GM18873 (cell line): ENCODE measurements around the gene SLC38A10.

Experiments
- ATAC-seq: cut with Tn5 transposase; IDR thresholded peaks from one replicate; pipeline ENCODE4 v1.9.1; 2021; ENCODE audit warnings: mild to moderate bottlenecking, moderate library complexity, moderate number of reproducible peaks; ENCODE audit not compliant: unreplicated experiment, low FRiP score

SLC38A10 gene

DNA sequence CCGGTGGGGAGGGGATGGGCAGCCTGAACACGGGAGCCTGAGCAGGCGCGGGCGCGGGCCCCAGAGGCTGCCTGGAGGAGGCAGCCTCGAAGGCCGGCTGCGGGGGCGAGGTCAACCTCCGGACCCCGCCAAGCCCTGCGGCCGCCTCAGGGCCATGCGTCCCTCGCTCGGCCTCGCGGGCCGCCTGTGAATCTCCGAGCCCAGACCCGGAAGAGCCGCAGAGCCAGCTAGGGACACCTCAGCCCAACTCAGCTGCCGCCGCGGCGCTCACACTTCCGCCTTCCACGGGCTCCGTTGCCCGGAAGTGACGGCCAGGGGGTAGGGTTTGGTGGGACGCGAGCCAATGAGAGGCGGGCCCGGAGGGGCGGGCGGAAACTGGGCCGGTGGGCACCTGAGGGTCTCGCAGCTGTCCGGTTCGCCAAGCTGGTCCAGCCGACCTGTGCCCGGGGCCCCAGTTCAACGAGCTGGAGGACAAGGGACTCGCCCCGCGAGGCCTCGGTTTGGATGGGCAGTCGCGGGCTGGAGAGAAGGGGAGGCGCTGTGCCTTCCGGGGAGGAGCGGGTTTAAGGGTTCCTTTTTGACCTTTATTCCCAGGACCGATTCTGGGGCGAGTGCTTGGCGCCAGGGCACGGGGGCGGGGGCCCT lies at the start of gene SLC38A10:
TSS of gene SLC38A10 (minus strand) at position 277 of the 645 bp plus-strand sequence. CDS start 386 bp downstream, outside the sequence.
- peak; percentile 79 for ATAC-seq

DNA sequence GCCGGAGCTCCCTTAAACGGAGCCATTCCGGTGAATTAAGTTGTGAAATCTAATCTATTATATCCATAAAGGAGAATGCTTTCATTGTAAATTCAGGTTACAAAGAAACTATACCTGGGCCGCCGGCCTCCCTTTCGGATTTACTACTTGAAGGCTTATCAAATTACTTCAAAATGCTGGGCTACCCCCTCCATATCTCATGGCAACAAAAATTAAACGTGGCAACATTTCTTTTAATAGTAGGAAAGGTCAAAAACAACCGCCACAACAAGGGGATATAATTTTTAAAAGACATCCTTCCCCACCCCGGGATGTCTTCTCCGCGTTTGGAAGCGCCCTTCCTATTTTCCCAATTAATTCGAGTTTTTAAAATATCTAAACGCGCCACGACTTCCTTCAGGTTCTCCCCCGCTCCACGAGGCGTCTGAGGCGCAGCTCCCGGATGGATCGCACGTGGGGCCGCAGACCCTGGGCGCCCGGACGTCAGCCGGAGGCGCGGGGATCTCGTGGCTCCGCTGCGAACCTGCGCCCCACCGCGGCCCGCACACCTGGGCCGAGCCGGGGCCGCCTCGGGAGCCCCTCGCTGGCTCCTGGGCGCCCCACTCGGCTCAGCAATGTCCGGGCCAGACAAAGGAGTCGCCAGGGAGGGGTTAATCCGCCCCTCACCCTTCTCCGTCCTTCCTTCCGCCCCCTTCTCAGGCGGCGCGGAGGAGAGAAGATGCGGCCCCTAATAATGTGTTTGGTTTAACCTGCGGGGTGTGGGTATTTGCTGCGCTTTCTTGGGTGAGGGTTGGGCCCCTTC lies 47.4 kb upstream of the SLC38A10 start:
- no peak for ATAC-seq

- no peak for ATAC-seq
Observed at GRCh38 chr17:81341516-81342268, 46.6 kb upstream of the SLC38A10 start.

GRCh38 chr17:81340607-81341515 lies 45.8 kb upstream of the SLC38A10 start:
- ATAC-seq, result no peak

- ATAC-seq, result no peak
Observed at GRCh38 chr17:81339534-81340296, 44.6 kb upstream of the SLC38A10 start.

GRCh38 chr17:81339191-81339533 lies 44.1 kb upstream of the SLC38A10 start:
- no peak for ATAC-seq

- no peak for ATAC-seq
Observed at GRCh38 chr17:81338274-81339190, 43.4 kb upstream of the SLC38A10 start.

- no peak for ATAC-seq
Observed at GRCh38 chr17:81337476-81337879, 42.4 kb upstream of the SLC38A10 start.

DNA sequence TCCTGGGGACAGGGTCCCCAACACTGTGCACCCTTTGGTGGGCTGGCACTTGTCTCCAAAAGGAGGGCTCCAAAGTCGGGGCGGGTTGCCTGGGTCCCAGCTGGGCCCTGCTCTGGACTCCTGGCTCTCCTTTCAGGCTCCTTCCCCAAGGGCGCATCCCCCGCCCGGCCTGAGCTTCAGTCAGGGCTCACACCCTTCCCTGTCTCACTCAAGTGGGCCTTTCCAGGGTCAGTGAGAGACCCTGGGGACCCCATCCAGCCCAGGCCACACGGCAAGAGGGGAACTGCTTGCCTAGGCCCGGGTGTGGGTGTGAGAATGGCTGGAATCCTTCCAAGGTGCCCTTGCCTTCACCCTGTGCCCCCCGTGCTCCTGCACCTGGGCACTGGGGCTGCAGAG lies 41.8 kb upstream of the SLC38A10 start:
- ATAC-seq, result no peak

- ATAC-seq, result no peak
Observed at GRCh38 chr17:81336296-81336929, 41.3 kb upstream of the SLC38A10 start.

DNA sequence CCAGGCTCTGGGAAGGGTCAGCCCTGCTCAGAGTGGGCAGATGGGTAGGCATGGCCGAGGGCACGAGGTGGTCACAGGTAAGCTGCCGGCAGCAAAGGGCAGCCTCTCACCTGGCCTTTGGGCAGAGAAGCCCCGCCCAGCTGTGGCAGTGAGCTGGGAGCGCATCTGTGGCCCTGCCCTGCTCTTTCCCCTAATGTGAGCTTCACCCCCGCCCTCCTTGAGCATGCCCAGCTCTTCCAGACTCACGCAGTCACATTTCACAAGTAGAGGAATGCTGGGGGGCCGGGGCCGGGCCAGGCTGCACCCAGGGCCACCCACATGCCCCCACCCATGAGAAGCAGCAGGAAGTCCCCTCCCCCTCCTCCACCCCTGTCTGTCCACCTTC lies 40.7 kb upstream of the SLC38A10 start:
- ATAC-seq, result no peak

GRCh38 chr17:81334987-81335772 lies 40.1 kb upstream of the SLC38A10 start:
- no peak for ATAC-seq

GRCh38 chr17:81334391-81334901 lies 39.3 kb upstream of the SLC38A10 start:
- ATAC-seq, result no peak

GRCh38 chr17:81333616-81334368 lies 38.7 kb upstream of the SLC38A10 start:
- no peak for ATAC-seq

DNA sequence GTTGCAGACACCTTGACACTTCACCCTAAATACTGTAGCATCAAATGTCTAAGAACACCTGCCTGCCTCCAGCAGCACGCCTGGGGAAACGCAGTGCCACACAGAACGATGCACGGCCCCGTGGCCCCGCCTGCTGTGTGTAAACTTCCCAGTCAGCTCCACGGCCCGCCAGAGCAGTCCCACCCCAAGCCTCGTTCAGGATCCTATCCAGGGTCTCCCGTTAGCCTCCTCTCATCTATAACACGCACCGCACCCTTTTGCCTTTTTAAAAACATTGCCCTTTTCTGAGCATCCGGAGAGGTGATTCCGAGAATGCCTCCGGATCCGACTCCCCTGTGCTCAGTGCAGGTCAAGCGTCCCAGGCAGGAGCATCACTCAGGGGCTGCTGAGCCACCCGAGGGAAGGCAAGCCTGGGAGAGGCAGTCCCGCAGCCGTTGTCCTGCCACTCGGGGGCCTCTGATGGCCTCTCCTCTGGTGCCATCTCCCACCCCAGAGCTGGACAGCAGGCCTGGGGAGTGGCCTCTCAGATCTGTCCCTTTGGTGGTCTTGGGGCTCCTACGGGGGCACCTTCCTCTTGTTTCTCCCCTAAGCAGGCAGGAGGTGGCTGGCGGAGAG lies 37.9 kb upstream of the SLC38A10 start:
- no peak for ATAC-seq
